H54 (cell line): ENCODE results near the gene FOXK2.
A peak's percentile ranks its signal among the peaks of the same experiment; 100 is the strongest.
"Not testable (repeated sequence)": the region's sequence is repeated elsewhere in the genome, so short reads cannot be mapped to it uniquely, and the experiment has no call there.

Source experiments
- DNase-seq: peaks from one replicate; pipeline ENCODE4 v3.0.0; 2011; ENCODE audit warnings: low spot score, mixed read lengths; ENCODE audit not compliant: insufficient read length
- FAIRE-seq: peaks from 3 replicates; lab custom pipeline; 2011; peaks lifted over from hg19 to GRCh38; lab: Jason Lieb, UNC
- POLR2A ChIP-seq: IDR thresholded peaks from 2 replicates; pipeline ENCODE4 v1.6.1; 2011; ENCODE audit warnings: low read depth, mild to moderate bottlenecking, low read length

Gene FOXK2

DNA sequence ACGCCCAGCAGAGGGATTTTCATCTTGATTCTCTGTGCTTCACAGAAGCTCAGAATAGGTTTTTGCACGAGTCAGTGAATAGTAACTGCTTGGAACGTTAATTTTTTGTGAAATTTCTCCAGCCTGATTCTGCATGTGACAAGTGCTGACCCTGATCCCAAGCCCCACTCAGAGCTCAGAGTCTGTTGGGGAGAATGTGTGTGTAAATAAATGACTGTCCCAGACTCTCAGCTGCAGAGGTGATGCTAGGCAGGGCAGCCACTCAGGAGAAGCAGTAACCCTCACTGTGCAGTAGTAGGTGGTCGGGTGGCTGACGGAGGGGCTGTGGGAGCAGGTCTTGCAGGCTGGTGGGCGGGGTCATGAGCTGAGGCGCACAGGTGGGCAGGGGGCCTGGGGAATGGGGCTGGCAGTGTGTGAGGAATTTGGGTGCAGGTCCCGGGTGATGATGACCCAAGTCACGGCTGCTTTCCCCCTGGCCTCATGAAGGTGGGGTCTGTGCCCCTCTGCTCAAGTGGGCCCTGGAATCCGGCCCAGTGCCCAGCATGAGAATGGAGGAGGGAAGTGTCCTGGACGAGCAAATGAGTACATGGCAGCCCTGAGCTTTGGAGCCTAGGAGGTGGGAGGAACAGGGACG lies 16.3 kb upstream of the FOXK2 start:
- FAIRE-seq (no peak), DNase-seq (no peak)
- TF ChIP-seq POLR2A = no peak

DNA sequence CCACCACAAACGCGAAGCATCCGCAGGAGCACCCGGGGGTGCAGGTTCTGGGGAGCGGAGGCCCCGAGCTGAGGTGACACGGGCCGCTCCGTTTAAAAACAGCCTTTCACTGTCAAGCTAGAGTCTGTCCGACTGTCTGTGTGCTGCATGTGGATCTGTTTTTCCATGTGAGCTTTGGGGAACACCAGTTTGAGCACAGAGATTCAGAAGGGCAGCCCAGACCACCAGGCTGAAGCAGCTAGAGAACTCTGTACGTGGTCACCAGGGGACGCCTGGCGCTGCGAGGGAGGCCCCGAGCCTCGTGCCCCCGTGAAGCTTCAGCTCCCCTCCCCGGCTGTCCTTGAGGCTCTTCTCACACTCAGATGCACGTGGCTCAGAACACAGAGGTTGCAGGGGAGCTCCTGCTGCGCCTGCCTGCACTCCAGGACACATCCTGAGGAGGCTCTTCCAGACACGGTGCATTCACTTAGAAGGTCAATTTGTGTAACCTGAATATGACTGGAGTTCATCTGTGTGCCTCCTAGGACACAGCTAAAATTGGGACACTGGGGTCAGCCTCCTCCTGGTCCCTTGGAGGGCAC lies 15.7 kb upstream of the FOXK2 start:
- DNase-seq = no peak
- TF ChIP-seq POLR2A = no peak
- FAIRE-seq = no peak

DNA sequence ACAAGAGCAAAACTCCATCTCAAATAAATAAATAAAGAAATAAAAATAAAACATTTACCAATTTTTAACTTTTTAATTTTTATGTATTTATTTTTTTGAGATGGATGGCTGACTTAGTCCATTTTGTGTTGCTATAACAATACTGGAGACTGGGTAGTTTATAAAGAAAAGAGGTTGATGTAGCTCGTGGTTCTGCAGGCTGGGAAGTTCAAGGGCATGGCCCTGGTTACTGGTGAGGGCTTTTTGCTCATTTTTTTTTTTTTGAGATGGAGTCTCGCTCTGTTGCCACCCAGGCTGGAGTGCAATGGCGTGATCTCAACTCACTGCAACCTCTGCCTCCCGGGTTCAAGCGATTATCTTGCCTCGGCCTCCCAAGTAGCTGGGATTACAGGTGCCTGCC lies 14.2 kb upstream of the FOXK2 start:
- DNase-seq = no peak

DNA sequence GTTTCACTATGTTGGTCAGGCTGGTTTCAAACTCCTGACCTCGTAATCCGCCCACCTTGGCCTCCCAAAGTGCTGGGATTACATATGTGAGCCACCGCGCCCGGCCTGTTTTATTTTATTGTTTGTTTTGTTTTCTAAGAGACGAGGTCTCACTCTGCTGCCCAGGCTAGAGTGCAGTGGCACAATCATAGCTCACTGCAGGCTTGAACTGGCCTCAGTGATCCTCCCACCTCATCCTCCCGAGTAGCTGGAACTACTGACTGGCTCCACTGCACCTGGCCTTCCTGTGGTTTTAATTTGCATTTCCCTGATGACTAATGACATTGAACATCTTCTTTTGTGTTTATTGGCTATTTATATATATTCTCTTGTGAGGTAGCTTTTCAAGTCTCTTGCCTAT lies 13.1 kb upstream of the FOXK2 start:
- DNase-seq, FAIRE-seq: not testable (repeated sequence)

More for the DNA sequence above, 14.2 kb upstream of the FOXK2 start:
- no peak for FAIRE-seq
- no peak for TF ChIP-seq POLR2A

DNA sequence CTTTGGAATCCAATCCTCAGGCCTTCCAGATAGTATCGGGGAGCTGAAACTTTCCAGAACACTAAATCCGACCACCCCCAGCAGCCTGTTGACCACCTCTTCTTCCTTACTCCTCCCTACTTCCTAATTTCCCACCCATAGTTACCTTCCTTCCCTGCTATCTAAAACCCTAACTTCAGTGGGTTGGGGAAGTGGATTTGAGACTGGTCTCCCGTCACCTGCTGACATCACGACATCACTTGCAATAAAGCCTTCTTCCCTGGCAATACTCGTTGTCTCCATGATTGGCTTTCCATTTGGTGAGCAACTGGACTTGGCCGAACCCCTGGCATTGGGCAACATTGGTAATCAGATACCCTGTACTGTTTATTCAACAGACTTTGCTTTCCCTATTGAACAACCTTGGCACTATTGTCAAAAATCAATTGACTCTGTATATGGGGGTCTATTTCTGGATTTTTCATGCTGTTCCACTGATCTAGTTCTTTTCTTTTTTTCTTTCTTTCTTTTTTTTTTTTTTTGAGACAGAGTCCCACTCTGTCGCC lies 11.8 kb upstream of the FOXK2 start:
- no peak for TF ChIP-seq POLR2A
- no peak for DNase-seq
- FAIRE-seq = no peak

DNA sequence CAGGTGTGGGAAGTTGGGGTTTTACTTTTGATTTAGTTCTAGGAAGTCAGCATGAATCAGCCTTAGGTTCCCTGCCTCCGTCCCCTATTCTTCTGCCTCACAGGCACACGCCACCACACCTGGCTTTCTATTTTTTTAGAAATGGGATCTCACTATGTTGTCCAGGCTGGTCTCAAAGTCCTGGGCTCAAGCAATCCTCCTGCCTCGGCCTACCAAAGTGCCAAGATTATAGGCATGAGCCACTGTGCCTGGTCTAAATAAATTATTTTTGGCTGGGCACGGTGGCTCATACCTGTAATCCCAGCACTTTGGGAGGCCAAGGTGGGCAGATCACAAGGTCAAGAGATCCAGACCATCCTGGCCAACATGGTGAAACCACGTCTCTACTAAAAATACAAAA lies 7.9 kb upstream of the FOXK2 start:
- not testable (repeated sequence) for FAIRE-seq, DNase-seq

DNA sequence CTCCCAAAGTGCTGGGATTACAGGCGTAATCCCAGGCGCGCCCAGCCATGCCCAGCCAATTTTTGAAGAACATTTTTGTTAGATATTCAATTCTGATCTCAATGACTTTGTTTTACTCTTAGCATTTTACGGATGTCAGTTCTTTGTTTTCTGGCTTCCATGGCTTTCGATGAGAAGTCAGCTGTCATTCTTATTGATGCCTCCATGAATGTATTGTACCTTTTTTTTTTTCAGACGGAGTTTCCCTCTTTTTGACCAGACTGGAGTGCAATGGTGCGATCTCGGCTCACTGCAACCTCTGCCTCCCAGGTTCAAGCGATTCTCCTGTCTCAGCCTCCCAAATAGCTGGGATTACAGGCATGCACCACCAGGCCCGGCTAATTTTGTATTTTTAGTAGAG lies 5.7 kb upstream of the FOXK2 start:
- not testable (repeated sequence) for FAIRE-seq, DNase-seq

DNA sequence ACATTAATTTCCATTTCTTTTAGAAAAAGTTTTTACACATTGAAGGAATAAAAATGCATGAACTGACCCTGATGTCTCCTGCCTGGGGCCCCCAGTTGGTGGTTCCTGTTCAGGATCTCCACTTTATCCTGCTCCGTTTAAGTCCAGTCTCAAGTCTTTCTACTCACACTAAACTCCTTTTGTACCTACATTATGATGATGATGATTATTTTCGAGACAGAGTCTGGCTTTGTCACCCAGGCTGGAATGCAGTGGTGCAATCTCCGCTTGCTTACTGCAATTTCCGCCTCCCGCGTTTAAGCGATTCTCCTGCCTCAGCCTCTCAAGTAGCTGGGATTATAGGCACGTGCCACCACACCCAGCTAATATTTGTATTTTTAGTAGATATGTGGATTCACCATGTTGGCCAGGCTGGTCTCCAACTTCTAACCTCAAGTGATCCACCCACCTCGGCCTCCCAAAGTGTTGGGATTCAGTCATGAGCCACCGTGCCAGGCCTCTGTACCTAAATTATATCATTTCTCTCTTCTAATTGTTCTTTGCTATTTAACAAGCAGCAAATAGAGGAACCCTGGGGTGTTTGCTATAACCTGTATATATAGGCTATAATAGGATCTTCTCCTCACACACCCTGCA lies 2.2 kb upstream of the FOXK2 start:
- no peak for FAIRE-seq
- no peak for TF ChIP-seq POLR2A
- DNase-seq = no peak

DNA sequence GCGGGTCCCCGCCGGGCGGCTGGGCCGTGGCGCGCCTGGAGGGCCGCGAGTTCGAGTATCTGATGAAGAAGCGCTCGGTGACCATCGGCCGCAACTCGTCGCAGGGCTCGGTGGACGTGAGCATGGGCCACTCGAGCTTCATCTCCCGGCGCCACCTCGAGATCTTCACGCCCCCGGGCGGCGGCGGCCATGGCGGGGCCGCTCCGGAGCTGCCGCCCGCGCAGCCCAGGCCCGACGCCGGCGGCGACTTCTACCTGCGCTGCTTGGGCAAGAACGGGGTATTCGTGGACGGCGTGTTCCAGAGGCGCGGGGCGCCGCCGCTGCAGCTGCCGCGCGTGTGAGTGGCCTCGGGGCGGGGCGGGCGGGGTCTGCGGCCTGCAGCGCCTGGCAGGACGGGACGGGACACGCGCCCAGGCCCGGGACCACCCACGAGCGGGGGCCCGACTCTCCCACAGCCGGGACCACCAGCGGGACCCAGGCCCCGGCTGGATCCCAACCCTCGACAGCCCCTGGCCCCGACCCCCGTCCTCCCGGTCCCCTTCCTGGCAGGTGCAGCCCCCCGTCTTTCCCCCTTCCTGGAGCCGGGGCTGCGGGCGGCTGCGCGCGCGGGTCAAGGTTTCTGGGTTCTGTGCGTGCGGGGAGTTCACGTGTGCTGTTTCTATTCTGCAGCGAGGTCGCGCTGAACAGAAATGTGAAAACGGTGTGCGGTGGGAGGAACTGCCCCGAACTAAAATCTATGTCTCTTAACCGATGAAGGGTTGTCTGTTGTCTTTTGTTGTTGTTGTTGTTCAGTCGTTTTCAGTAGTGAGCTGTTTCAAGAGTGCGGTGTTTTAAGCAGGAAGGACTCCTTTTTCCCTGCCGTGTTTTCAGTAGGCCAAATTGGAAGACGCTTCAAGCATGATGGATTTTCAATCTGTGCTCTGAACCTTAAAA lies 705 bp downstream of the FOXK2 start:
- DNase-seq (no peak), FAIRE-seq (no peak)
- no peak for TF ChIP-seq POLR2A

DNA sequence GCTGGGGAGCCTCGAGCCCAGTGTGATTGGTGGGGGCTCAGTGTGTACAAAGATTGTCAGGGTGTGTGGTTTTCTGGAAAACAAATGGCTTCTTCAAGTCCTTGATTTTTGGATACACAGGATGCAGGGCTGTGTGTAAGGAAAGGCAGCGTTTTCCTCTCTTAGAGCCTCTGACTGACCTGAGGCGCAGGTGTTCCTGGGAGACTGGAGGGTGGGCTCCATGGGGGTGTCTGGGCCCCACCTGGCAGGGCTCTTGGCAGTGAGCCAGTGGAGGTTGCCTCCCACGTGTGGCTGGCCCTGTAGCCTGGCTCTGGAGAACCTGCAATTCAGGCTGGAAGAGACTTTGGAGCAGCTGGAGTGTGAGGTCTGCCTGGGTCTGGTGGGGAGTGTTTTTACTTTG lies 5.0 kb downstream of the FOXK2 start:
- FAIRE-seq (no peak), DNase-seq (no peak)
- TF ChIP-seq POLR2A = no peak

DNA sequence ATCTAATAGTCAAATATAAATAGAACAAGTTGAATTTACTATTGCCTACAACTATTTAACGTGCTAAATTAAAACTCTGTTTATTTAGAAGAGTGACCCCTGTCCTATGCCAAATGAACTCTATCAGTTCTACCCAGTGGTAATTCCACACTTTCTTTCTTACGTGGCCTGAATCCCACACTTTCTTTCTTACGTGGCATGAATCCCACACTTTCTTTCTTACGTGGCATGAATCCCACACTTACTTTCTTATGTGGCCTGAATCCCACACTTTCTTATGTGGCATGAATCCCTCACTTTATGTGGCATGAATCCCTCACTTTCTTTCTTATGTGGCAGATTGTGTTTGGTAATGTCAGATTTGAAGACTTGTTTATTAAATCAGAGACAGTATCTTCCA lies 6.2 kb downstream of the FOXK2 start:
- TF ChIP-seq POLR2A = no peak
- DNase-seq (no peak), FAIRE-seq (no peak)

DNA sequence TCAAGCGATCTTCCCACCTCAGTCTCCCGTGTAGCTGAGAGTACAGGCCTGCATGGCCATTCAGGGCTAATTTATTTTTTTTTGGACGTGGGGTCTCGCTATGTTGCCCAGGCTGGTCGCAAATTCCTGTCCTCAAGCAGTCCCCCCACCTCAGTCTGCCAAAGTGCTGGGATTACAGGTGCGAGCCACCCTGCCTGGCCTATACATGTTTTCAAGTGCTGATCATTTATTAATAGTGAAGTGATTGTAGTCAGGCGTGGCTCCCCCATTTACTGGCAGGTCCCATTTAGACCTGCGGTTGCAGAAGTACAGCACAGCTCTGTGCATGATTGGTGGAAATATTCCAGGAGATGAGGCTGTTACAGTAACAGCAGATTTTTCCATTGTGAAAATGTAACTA lies 8.4 kb downstream of the FOXK2 start:
- no peak for DNase-seq
- no peak for FAIRE-seq
- TF ChIP-seq POLR2A = no peak

DNA sequence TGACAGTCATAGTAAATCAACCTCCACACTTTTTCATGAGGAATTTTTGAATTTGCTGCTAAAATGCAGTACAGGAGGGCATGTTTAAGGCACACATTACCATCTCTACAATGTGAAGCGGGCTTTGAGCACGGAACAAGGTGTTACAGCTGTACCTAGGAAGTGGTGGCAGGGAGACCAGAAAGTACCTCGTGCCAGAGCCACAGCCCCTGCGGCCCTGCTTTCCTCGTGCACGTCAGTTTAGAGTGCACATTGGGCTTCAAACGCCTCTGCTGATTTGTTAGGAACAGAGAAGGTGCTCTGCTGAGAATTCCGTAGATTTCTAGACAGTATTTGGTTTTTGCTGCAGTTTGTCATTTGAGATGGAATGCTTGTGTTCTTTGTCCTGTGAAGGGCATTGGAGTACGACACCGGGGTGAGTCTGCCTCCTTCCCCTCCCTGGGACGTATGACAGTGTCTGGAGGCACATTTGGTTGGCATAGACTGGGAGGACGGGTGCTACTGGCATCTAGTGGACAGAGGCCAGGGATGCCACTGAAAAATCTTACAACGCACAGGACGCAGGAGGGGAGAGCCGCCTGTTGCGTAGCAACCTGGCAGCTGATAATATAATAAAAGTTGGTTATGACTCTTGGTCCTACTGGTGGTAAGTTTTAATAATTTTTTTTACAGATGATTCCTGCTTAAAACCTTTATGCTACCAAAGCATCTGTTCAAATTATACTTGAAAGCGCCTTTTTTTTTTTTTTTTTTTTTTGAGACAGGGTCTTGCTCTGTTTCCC lies 9.1 kb downstream of the FOXK2 start:
- no peak for FAIRE-seq
- no peak for TF ChIP-seq POLR2A
- DNase-seq = peak; percentile 61

DNA sequence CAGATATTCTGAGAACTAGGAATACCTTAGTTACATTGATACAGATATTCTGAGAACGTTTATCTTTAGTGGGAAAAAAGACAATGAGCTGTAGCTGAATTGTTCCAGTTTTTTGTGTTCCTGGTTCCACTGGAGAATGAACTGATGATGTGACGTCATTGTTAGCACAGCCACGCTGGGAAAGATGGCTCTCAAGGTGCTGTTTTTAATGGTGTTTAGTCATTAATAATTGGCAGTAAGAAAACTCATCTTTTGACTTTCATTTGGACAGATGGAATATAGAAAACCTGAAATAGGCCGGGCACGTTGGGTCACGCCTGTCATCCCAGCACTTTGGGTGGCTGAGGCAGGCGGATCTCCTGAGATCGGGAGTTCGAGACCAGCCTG lies 10.4 kb downstream of the FOXK2 start:
- no peak for DNase-seq
- TF ChIP-seq POLR2A = no peak
- FAIRE-seq = no peak
